GM18498 (cell line): ENCODE data around the gene RTN4RL2.

Source experiments
- ATAC-seq: cut with Tn5 transposase; IDR thresholded peaks from one replicate; pipeline ENCODE4 v1.9.1; 2021; ENCODE audit warnings: mild to moderate bottlenecking, moderate library complexity; ENCODE audit not compliant: unreplicated experiment

Gene RTN4RL2

DNA sequence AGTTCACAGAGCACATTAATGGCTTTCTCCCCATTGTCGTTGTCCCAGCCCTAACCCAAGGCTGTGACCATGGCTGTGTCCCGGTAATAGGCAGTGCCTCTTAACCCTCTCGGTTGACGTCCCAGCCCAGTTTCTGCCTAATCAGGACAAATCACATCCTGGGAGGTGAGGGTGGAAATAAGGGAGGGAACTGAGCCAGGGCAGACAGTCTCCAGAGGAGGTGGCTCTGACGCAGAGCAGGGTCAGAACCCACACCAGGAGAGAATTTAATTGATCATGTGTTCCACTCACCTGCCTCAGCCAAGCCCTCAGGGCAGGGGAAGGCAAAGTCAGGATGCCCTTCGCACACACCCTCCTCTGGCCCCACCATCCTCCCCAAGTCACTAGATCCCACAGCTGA, 38.2 kb downstream of the RTN4RL2 start:
- no peak for ATAC-seq

DNA sequence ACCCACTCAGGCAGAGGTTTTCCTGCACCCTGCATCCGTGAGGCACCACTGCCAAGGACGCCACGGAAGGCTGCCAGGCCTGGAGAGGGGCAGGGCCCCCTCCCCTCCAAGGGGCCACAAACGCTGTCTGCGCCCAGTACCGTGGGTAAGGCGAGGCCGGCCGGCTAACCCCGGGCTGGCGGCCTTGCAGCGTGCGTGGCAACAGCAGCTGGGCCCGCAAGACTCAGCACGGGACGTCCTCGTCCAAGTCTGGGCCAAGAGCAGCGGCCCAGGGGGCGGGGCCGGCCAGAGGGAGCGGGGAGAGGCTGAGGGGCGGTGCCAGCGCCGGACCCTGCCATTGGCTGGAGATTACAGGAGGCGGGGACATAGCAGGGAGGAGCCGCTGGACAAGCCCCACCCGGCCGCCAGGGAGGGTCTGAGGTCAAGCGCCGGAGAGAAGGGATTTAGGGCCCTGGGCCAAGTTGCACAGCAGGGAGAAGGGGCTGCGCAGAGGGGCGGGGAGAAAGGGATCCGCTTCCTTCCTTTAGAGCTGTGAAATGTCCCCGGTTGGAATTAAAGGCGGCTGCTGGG, 39.2 kb downstream of the RTN4RL2 start:
- ATAC-seq = peak; percentile 96

GRCh38 chr11:57499983-57500461, 39.7 kb downstream of the RTN4RL2 start:
- ATAC-seq = no peak

GRCh38 chr11:57500515-57500914, 40.2 kb downstream of the RTN4RL2 start:
- no peak for ATAC-seq

- no peak for ATAC-seq
Observed at GRCh38 chr11:57500926-57501325, 40.6 kb downstream of the RTN4RL2 start.

- no peak for ATAC-seq
Observed at GRCh38 chr11:57501953-57502352, 41.6 kb downstream of the RTN4RL2 start.

DNA sequence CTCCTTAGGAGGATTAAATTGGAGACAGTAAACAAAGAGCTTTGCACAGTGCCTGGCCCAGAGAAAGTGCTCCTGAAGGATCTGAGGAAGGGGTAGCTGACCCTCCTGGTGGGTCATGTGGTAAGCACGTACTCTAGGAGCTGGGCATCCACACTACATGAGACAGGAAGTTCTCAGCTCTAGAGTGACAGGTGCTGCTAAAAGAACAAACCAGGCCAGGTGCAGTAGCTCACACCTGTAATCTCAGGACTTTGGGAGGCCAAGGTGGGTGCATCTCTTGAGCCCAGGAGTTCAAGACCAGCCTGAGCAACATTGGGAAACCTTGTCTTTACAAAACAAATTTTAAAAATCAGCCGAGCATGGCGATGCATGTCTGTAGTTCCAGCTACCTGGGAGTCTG, 42.0 kb downstream of the RTN4RL2 start:
- ATAC-seq = no peak

DNA sequence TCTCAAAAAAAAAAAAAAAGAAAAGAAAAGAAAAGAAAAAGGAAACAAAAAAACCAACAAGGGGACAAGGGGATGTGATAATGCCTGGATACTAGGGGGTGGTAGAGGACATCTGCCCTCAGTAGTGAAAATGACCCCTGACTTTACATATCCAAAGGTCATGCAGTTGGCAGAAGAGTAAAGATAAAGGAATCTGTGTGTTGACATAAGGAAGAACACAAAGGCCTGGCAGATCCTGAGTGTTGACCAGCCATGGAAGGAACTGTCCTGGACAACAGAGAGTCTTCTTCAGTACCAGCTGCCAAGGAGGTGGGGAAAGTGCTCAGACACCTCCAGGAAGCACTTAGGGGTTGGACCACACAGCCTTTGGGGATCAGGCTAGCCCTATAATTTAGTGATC, 42.5 kb downstream of the RTN4RL2 start:
- no peak for ATAC-seq

GRCh38 chr11:57504511-57504910, 44.2 kb downstream of the RTN4RL2 start:
- no peak for ATAC-seq

GRCh38 chr11:57506522-57506921, 46.2 kb downstream of the RTN4RL2 start:
- ATAC-seq = no peak

DNA sequence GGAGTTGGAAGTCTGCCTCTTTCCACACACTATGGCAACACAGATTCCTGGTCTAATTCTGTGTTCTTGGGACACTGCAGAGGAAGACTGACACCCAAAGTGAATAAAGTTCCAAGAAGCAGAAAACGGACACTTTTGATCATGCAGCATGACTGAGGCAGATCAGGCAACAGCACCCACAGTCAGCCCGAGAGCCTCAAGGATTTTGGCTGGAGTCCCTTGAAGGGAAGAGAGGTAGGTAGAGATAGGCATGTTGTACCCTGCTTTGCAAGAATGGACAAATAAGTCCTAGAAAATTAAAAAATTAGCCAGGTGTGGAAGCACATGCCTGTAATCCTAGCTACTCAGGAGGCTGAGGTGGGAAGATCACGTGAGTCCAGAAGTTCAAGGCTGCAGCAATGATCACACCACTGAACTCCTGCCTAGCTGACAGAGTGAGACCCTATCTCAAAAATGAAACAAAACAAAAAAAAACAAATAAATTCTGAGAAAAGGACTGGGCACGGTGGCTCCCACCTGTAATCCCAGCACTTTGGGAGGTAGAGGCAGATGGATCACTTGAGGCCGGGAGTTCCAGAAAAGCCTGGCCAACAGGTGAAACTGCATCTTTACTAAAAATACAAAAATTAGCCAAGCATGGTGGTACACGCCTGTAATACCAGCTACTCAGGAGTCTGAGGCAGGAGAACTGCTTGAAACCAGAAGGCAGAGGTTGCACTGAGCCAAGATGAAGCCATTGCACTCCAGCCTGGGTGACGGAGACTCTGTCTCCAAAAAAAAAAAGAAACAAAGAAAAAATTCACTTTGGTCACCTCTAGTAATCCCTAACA, 48.2 kb downstream of the RTN4RL2 start:
- ATAC-seq = no peak

DNA sequence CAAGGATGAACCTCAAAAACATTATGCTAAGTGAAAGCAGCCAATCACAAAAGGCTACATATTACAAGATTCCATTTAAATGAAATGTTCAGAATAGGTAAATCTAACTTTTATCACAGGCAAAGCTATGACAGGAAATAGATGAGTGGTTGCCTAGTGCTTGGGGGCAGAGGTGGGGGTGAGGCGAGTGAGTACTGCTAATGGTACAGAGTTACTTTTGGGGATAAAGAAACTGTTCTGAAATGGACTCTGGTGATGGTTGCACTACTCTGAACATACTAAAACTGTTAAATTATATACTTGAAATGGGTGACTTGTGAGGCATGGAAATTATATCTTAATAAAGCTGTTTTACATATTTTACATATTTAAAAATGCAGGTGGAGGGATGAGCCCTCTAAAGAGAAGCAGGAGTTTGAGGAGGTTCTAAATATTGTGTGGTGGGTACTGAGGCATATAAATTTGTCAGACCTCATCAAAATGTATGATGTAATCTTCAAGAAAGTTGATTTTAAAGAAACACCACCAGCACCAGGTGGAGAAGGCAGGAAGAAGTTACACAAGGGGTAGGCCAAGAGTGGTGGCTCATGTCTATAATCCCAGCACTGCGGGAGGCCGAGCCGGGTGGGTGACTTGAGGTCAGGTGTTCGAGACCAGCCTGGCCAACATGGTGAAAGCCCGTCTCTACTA, 51.6 kb downstream of the RTN4RL2 start:
- no peak for ATAC-seq

DNA sequence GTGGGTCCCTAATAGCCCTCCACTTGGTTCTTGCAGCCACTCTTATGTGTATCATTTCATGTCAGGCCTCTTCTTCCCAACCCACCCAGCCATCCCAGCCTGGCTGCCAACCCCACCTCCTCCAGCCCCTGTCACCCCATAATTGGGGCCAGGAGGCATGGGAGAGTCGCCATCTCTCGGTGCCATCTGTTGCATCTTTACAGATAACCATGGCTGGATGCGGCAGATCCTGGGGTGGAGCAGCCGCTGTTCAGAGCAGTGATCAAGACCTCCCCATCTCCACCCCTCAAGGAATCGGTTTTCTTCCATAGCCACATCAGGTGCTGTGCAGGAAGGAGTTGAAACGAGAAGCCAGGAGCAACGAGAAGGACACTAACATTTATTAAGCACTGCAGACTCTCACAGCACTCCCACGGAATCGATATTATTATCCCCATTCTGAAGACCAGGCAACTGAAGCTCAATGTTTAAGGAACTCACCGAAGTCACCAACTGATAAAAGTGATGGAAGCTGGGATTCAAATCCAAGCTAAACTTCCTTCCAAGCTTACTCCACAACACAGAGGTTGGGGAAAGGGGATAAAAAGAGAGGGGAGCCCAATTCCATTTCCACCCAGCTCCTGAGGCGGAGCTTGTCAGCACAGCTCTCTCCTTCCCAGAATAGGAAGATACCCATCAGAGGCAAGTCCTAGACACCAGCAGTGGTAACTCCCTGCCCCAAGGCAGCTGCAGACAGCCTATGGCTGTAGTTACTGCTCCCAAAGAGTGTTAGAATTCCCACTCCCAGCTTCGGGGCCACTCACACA, 52.5 kb downstream of the RTN4RL2 start:
- no peak for ATAC-seq

GRCh38 chr11:57513452-57513795, 53.1 kb downstream of the RTN4RL2 start:
- ATAC-seq = no peak

GRCh38 chr11:57513911-57514537, 53.7 kb downstream of the RTN4RL2 start:
- ATAC-seq = peak; percentile 35

DNA sequence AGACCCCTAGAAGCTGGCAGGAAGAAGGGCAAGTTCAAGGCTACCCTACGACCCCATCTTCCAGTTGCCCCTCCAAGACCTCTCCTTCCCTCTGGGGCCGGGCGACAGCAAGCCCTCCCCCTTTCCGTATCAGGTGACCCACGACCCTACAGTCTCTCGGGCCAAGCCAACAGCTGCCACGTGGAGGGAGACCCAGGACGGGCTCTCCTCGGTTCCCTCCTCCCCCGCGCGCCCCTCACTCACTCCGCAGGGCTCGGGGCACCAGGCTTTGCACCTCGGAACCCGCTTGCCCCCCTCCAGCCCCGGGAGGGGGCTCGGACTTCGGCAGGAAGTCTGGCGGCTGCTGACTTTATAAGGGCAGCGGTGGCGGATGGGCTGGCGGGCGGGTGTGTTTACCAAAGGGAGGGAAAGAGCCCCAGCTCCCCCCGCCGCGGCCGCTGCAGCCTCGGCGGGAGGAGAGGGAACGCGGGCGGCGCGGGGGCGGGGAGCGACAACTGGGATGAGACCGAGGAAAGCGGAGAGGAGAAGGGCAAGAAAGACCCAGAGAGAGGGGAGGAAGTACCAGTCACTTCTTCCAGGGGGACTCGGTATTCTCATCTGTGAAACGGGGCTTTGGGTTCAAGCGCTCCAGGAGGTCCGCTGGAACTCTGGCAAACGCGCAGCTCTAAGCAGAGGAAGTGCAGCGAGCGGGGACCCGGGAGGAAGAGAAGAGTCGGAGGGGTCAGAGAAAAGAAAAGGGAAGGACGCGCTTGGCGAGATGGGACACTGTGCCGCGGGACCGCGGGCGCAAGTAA, 54.4 kb downstream of the RTN4RL2 start:
- ATAC-seq = peak; percentile 57

DNA sequence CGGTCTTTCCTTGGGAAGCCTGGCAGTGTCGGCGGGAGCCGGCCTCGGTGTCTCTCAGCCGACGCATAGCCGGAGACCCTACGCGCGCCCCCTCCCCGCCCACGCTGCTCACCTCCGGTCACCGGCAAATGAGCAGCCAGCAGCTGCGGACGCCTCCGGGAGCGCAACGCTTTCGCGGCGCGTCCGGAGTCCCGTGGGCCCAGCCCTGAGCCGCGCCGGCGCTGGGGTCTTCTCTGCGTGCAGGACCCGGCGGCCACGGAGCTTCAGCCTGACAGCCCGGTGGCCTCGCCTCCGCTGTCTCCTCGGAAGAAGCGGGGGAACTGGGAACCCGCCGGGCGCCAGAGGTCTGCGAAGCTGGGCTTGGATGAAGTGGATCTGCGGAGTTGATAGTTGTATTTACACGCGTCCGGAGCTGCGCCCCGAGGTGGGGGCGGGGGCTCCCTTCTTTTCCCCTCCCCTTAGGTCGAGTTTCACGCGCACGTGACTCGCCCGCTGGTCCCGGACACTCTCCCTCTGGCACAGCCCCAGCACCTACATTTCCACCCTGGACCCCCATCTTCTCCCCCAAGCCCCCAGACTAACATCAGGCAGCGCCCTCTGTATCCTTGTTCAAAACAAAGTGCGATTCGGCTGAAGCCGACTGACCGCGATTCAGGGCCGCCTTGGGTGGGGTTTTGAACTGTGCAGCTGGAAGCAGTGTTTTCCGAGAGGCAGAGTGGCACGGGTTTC, 55.2 kb downstream of the RTN4RL2 start, which contains the start of gene SLC43A1:
TSS of gene SLC43A1 (minus strand) at position 371 of the 729 bp plus-strand sequence. CDS start 1,591 bp downstream, outside the sequence.
- ATAC-seq = peak; percentile 50

DNA sequence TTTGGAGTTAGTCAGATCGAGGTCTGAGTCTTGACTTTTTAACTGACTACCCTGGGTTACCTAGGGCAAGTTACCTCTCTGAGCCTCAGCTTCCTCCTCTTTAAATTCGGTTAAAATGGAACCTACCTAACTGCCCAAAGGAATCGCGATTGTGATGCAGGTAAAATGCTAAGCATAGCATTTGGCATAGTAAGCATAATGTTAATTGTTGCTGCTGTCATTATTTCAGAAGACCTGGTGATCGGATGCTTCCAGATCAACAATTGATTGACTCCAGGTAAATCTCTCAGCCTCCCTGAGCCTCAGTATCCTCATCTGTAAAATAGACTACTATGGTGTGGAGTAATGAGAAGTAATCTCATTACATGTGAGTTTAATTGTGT, 55.7 kb downstream of the RTN4RL2 start:
- ATAC-seq = no peak

DNA sequence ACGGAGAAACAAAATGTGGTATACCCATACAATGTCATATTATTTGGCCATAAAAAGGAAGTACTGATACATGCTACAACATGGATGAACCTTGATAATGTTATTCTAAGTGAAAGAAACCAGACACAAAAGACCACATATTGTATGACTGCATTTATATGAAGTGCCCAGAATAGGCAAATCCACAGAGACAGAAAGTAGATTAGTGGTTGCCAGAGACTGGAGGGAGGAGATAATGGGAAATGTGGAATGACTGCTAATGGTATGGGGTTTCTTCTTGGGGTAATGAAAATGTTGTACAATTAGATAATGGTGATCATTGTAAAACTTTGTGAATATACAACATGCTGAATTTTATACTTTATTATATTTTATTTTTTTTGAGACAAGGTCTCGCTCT, 60.8 kb downstream of the RTN4RL2 start:
- no peak for ATAC-seq
